Right lobe of liver (tissue), 6 donors: ENCODE results near the gene TBC1D7. TPM values are rescaled to one million over a fixed set of nuclear protein-coding genes. Genes with fewer than 3 reads are reported as not detected.

Experiments
- ATAC-seq, 4 donors: fragments of 200-7000 bp; cut with Tn5 transposase; one replicate each; pipeline ENCODE4 v1.9.1; 2020; ENCODE audit warnings: mild to moderate bottlenecking in 4 of 4, moderate library complexity in 4 of 4
- DNase-seq, 3 donors: peaks; one replicate each; pipeline ENCODE4 v3.0.0-alpha.2; 2020
- H3K27ac ChIP-seq, 3 donors: fragments of 200-600 bp; one replicate each; pipeline ENCODE4 v1.8.0; 2022
- H3K27me3 ChIP-seq, 2 donors: fragments of 200-600 bp; one replicate each; pipeline ENCODE4 v1.8.0; 2022
- H3K36me3 ChIP-seq, 4 donors: fragments of 200-600 bp; sonication (generic) in 1 of 4; one replicate each; pipeline versions ENCODE4 v1.5.1 to v1.8.0; 2017 to 2022; ENCODE audit warnings: control low read depth in 1 of 4
- H3K4me1 ChIP-seq, 4 donors: fragments of 200-600 bp; sonication (generic) in 1 of 4; one replicate each; pipeline versions ENCODE4 v1.5.1 to v1.8.0; 2017 to 2022; ENCODE audit warnings: control low read depth in 1 of 4
- H3K4me3 ChIP-seq, 3 donors: fragments of 200-600 bp; one replicate each; pipeline ENCODE4 v1.8.0; 2022
- H3K9me3 ChIP-seq, 4 donors: fragments of 200-600 bp; sonication (generic) in 1 of 4; one replicate each; pipeline versions ENCODE4 v1.5.1 to v1.8.0; 2017 to 2022; ENCODE audit warnings: control low read depth in 1 of 4
- POLR2A ChIP-seq: fragments of 450-650 bp; IDR thresholded peaks from one replicate; pipeline ENCODE4 v1.6.1; 2017; ENCODE audit warnings: antibody characterized with exemption, mild to moderate bottlenecking
- WGBS: methylation state at CpG from one replicate; pipeline ENCODE4 v1.1.6; 2018; ENCODE audit warnings: low coverage, low lambda C conversion rate; ENCODE audit not compliant: insufficient coverage; ENCODE audit errors: missing lambda C conversion rate; 5-methylcytosine and 5-hydroxymethylcytosine counted together
- intact Hi-C, 2 donors: fragments of 100-400 bp; cut with DNase I; formaldehyde crosslinking; loops; one replicate each; pipeline versions ENCODE4 v1.11.2 to v1.14.1; 2022
- total RNA-seq, 6 experiments: library from RNA; depleted of rRNA in 2 of 6; stranded (reverse); fragments of >200 nt in 2 of 6; fragmentation: NEBNext Ultra II Directional in 3 of 6; extraction: Animal tissue kit (Norgen Biotek cat#: 25700) in 3 of 6; gene quantifications; one replicate each; pipeline versions ENCODE4 v1.1.0 to v1.2.4, GENCODE V29; 2016 to 2023
- TF ChIP-seq, protein P1 (sequence below), 4 donors: fragments of 200-600 bp in 3 of 4; fragments of 450-650 bp in 1 of 4; IDR thresholded peaks; one replicate each; pipeline versions ENCODE4 v1.5.1 to v1.8.0; 2016 to 2022; ENCODE audit warnings: antibody characterized with exemption in 4 of 4, mild to moderate bottlenecking in 2 of 4
- donor health status: DM: no; HTN: yes; CAD: no.
- donor health status: DM: no; HTN: no; CAD: no.
- donor health status: DM: no; HTN: no; CAD: no.
- donor health status: DM: no; HTN: yes; CAD: no.
- donor health status: DM: no; HTN: yes; CAD: no.

The TBC1D7 gene
- total RNA-seq, 6 experiments from 2014 or later: 7.8 to 16.0 (median 9.7) TPM

- H3K4me3 ChIP-seq: no peak overlapping the region
- H3K36me3 ChIP-seq: no peaks in the 10 kb centered on the region
- intact Hi-C loops: no loop called here
- 69% methylated on average over 1 of the region's 5 CpGs for WGBS
- DNase-seq (no peak), ATAC-seq (no peak)
- peaks cover 0 to 6% (median 0%) of the 10 kb centered on the region in 4 donors for H3K4me1 ChIP-seq
- TF ChIP-seq, protein P1, sequence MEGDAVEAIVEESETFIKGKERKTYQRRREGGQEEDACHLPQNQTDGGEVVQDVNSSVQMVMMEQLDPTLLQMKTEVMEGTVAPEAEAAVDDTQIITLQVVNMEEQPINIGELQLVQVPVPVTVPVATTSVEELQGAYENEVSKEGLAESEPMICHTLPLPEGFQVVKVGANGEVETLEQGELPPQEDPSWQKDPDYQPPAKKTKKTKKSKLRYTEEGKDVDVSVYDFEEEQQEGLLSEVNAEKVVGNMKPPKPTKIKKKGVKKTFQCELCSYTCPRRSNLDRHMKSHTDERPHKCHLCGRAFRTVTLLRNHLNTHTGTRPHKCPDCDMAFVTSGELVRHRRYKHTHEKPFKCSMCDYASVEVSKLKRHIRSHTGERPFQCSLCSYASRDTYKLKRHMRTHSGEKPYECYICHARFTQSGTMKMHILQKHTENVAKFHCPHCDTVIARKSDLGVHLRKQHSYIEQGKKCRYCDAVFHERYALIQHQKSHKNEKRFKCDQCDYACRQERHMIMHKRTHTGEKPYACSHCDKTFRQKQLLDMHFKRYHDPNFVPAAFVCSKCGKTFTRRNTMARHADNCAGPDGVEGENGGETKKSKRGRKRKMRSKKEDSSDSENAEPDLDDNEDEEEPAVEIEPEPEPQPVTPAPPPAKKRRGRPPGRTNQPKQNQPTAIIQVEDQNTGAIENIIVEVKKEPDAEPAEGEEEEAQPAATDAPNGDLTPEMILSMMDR (IDR thresholded peaks at IDR 0.05): no peak
- no peak for TF ChIP-seq POLR2A
- peaks cover 0 to 5% (median 0%) of the 10 kb centered on the region in 4 donors for H3K9me3 ChIP-seq
- no peaks in the 10 kb centered on the region for H3K27me3 ChIP-seq
- H3K27ac ChIP-seq: no peak overlapping the region
Measured at GRCh38 chr6:13260831-13261230, 67.5 kb downstream of the TBC1D7 start.

- H3K9me3 ChIP-seq: peaks cover 0 to 9% (median 0%) of the 10 kb centered on the region in 4 donors
- no peak overlapping the region for H3K4me3 ChIP-seq
- H3K4me1 ChIP-seq: peaks cover 0 to 8% (median 0%) of the 10 kb centered on the region in 4 donors
- no peaks in the 10 kb centered on the region for H3K27me3 ChIP-seq
- DNase-seq (no peak), ATAC-seq (no peak)
- WGBS: 86% methylated on average over 7 of the region's 7 CpGs
- intact Hi-C loops: no loop called here
- no peak overlapping the region for H3K27ac ChIP-seq
- no peaks in the 10 kb centered on the region for H3K36me3 ChIP-seq
- TF ChIP-seq POLR2A: no peak
- TF ChIP-seq, protein P1 (IDR thresholded peaks at IDR 0.05): no peak
Measured at GRCh38 chr6:13260101-13260598, 68.2 kb downstream of the TBC1D7 start.

GRCh38 chr6:13259393-13259792 is 68.9 kb downstream of the TBC1D7 start:
- 88% methylated on average over 3 of the region's 3 CpGs for WGBS
- Histone ChIP-seq H3K36me3 (no peaks in the 10 kb centered on the region), H3K4me1 (peaks cover 0 to 8% (median 0%) of the 10 kb centered on the region in 4 donors), H3K9me3 (peaks cover 0 to 9% (median 0%) of the 10 kb centered on the region in 4 donors), H3K4me3 (no peak overlapping the region), H3K27ac (no peak overlapping the region), H3K27me3 (no peaks in the 10 kb centered on the region)
- TF ChIP-seq, protein P1 (IDR thresholded peaks at IDR 0.05): no peak
- no peak for TF ChIP-seq POLR2A
- no peak for ATAC-seq
- no peak for DNase-seq
- intact Hi-C loops: no loop called here

DNA sequence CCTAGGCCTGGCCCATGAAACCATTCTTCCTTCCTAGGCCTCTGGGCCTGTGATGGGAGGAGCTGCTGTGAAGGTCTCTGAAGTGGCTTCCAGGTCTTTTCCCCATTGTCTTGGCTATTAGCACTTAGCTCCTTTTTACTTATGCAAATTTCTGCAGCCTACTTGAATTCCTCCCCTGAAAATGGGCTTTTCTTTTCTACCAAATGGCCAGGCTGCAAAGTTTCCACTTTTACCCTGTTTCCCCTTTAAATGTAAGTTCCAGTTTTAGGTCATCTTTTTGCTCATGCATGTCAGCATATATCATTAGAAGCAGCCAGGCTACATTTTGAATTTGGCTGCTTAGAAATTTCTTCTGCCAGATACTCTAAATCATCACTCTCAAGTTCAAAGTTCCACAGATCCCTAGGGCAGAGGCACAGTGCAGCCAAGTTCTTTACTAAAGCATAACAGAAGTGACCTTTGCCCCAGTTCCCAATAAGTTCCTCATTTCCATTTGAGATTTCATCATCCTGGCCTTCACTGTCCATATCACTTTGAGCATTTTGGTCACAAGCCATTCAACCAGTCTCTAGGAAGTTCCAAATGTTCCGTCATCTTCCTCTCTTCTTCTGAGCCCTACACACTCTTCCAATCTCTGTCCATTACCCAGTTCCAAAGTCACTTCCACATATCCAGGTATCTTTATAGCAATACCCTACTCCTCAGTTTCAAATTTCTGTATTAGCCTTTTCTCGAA is 71.9 kb downstream of the TBC1D7 start:
- no peaks in the 10 kb centered on the region for H3K36me3 ChIP-seq
- peaks cover 0 to 9% (median 0%) of the 10 kb centered on the region in 4 donors for H3K9me3 ChIP-seq
- 58% methylated on average over 2 of the region's 2 CpGs for WGBS
- TF ChIP-seq, protein P1 (IDR thresholded peaks at IDR 0.05): no peak
- TF ChIP-seq POLR2A: no peak
- H3K27me3 ChIP-seq: no peaks in the 10 kb centered on the region
- no peak overlapping the region for H3K4me3 ChIP-seq
- ATAC-seq (peak; percentile 77 to 95 (median 89)), DNase-seq (peak in 1 of 3 donors; percentile 68)
- intact Hi-C loops: no loop called here
- peaks cover 0 to 8% (median 0%) of the 10 kb centered on the region in 4 donors for H3K4me1 ChIP-seq
- H3K27ac ChIP-seq: peak overlapping the region in 2 of 3 donors; percentile 37 to 49

Other genes starting within 250 kb of the TBC1D7 start
- gene GFOD1, start 159.1 kb upstream of the TBC1D7 start, total RNA-seq: 1 to 10 TPM; 5.4 to 8.5 (median 7.5) TPM
- 10 to 100 TPM in 4 of 6 experiments, 1 to 10 TPM in 2; 9.3 to 28.3 (median 15.5) TPM for gene SIRT5, start 246.1 kb upstream of the TBC1D7 start, total RNA-seq